LoVo (cell line): ENCODE data around the gene GARIN1A.
"Not testable (repeated sequence)": the region's sequence is repeated elsewhere in the genome, so short reads cannot be mapped to it uniquely, and the experiment has no call there.

Experiments
- DNase-seq: peaks from one replicate; pipeline ENCODE4 v3.0.0-alpha.2; 2016; ENCODE audit warnings: low spot score

Gene GARIN1A

GRCh38 chr7:128683738-128684137 lies 11.6 kb downstream of the GARIN1A start:
- DNase-seq, result not testable (repeated sequence)

DNA sequence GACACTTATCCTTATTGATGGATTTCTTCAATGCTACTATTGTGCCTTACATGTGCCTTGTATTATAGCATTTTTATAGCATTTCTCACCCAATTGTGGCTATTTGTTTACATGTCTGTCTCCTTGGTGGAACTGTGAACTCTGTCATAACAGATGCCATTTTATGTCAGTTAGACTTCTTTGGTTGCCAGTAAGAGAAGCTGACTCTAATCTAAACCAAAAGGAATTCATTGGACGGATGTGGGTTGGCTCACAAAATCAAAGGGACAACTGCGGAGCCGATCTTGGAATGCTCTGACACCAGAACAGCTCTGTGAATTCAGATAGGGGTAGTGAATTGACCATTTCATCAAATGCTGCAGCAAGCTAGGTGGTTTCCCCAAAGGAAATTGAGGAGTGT lies 15.0 kb downstream of the GARIN1A start:
- no peak for DNase-seq

DNA sequence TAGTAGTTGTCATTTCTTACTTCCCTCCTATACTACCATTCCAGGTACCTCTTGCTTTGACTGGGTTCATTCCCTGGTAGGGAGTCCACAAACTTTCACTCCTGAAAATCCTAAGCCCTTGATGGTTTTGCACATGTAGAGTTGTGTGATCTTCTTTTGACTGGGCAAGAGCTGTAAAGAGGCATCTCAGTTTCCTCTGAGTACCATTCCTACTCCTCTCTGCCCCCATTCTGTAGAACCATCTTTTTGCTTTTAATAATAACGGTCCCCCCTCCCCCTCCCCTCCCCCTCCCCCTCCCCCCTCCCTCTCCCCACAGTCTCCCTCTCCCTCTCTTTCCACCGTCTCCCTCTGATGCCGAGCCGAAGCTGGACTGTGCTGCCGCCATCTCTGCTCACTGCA lies 16.4 kb downstream of the GARIN1A start:
- no peak for DNase-seq

DNA sequence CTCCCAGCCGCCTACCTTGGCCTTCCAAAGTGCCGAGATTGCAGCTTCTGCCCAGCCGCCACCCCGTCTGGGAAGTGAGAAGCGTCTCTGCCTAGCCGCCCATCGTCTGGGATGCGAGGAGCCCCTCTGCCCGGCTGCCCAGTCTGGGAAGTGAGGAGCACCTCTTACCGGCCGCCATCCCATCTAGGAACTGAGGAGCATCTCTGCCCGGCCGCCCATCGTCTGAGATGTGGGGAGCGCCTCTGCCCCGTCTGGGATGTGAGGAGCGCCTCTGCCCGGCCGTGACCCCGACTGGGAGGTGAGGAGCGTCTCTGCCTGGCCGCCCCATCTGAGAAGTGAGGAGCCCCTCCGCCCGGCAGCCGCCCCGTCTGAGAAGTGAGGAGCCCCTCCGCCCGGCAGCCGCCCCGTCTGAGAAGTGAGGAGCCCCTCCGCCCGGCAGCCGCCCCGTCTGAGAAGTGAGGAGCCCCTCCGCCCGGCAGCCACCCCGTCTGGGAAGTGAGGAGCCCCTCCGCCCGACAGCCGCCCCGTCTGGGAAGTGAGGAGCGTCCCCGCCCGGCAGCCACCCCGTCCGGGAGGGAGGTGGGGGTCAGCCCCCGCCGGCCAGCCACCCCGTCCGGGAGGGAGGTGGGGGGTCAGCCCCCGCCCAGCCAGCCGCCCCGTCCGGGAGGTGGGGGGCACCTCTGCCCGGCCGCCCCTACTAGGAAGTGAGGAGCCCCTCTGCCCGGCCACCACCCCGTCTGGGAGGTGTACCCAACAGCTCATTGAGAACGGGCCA lies 17.3 kb downstream of the GARIN1A start:
- not testable (repeated sequence) for DNase-seq

DNA sequence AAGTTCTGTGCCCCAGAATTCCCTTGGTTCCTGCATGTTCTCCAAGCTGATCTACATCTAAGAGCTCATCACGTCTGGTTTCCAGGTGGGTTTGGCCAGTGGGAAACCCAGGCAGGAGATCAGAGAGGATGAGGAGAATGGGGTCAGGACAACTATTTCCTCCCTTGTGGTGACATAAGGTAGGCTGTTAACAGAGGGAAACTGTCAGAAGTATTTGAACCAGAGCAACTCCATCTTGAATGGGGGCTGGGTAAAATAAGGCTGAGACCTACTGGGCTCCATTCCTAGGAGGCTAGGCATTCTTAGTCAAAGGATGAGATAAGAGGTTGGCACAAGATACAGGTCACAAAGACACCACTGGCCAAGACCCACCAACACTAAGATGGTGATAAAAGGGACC lies 19.1 kb downstream of the GARIN1A start:
- DNase-seq, result no peak

GRCh38 chr7:128692623-128693270 lies 20.7 kb downstream of the GARIN1A start:
- no peak for DNase-seq

GRCh38 chr7:128693373-128694015 lies 21.4 kb downstream of the GARIN1A start:
- DNase-seq, result no peak

DNA sequence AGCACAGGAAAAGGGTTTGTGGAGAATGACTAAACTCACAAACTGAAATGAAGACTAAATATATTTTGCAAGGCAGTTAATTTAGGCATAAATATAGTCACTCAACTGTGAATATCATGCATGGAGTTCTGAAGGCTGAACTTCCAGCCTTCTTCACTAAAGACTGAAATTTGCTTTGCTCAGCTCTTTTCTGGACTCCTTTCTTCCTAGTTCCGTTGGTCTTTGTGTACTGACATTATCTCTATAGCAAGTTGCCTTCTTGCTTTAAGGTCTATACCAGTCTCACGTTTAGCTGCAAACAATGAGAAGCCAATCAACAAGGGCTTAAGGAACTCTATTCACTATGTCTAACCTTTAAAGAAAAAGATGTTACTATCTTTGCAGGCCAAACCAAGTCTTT lies 22.6 kb downstream of the GARIN1A start:
- no peak for DNase-seq

GRCh38 chr7:128697302-128697905 lies 25.3 kb downstream of the GARIN1A start:
- no peak for DNase-seq

GRCh38 chr7:128699196-128699712 lies 27.2 kb downstream of the GARIN1A start:
- no peak for DNase-seq

GRCh38 chr7:128699895-128700294 lies 27.8 kb downstream of the GARIN1A start:
- no peak for DNase-seq

DNA sequence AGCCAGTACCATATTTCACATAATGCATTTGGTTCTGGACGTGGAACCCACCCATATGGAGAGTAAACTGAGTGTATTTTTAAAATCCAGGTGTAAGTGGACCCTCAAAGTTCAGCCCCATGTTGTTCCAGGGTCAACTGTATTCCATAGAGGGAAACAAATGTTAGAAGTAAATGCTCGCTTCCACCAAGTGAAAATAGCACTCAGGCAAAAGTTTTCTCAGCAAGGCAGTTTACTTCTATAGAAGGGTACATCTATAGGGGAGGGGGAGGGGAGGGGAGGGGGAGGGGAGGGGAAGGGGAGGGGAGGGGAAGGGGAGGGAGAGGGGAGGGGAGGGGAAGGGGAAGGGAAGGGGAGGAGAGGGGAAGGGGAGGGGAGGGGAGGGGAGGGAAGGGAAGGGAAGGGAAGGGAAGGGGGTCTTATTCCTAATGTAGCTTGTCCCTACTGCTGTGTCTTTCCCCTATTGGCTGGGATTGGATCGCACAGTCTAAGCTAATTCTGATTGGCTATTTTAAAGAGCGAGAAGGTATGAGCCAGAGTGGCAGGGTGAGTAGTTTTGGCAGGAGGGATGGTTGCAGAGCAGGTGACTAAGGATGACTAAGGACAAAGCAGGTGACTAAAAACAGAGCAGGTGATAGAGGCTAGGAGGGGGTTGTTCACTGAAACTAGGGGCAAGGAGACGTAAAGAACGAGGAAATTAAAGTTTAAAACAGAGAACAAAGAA lies 29.1 kb downstream of the GARIN1A start:
- peak; percentile 69 for DNase-seq

GRCh38 chr7:128703609-128704241 lies 31.6 kb downstream of the GARIN1A start:
- DNase-seq, result no peak

GRCh38 chr7:128705891-128706333 lies 33.8 kb downstream of the GARIN1A start:
- no peak for DNase-seq

DNA sequence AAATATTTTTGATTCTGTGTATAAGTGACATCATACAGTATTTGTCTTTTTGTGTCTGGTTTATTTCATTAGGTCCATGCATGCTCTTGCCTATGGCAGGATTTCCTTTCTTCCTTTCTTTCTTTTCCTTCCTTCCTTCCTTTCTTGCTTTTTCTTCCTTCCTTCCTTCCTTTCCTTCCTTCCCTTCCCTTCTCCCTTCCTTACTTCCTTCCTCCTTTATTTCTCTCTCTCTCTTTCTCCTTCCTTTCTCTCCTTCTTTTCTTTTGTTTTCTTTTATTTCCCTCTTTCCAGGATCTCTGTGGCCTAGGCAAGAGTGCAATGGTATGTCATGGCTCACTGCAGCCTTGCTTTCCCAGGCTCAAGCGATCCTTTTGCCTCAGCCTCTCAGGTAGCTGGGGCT lies 35.7 kb downstream of the GARIN1A start:
- no peak for DNase-seq

GRCh38 chr7:128708235-128708634 lies 36.1 kb downstream of the GARIN1A start:
- no peak for DNase-seq

DNA sequence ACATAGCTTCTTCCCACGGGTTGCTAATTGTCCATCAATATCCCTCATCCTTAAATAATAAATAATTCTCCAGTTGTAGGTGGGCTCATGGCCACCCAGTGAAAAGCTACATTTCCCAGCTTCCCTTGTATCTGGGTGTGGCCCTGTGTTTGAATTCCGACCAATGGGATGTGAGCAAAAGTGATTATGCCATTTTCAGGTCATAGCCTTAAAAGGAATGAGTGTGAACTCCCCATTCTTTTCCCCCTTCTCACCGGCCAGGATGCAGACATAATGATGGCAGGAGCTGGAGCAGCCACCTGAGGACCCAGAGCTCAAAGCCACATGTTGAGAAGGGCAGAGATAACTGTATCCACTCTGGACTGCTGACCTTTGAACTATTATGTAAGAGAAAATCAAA lies 36.7 kb downstream of the GARIN1A start:
- no peak for DNase-seq

GRCh38 chr7:128710481-128710880 lies 38.4 kb downstream of the GARIN1A start:
- no peak for DNase-seq

DNA sequence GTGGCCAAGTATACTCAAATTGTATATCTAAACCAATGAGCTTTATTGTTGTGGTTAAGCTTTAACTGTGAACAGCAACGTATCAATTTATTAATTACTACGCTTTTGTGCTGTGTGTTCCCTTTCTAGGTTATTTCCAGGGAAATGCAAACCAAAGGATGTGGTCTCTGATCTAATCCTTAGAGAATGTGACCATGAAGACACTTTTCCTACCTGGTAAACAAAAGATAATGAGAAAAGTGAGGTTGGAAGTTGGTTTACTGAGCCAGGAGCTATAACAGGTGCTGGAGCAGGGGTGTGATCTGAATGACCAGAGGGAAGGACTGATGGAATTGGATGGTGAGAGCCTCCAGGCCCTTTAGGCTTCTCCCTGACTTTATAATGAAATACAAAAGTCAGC lies 41.7 kb downstream of the GARIN1A start:
- DNase-seq, result no peak

DNA sequence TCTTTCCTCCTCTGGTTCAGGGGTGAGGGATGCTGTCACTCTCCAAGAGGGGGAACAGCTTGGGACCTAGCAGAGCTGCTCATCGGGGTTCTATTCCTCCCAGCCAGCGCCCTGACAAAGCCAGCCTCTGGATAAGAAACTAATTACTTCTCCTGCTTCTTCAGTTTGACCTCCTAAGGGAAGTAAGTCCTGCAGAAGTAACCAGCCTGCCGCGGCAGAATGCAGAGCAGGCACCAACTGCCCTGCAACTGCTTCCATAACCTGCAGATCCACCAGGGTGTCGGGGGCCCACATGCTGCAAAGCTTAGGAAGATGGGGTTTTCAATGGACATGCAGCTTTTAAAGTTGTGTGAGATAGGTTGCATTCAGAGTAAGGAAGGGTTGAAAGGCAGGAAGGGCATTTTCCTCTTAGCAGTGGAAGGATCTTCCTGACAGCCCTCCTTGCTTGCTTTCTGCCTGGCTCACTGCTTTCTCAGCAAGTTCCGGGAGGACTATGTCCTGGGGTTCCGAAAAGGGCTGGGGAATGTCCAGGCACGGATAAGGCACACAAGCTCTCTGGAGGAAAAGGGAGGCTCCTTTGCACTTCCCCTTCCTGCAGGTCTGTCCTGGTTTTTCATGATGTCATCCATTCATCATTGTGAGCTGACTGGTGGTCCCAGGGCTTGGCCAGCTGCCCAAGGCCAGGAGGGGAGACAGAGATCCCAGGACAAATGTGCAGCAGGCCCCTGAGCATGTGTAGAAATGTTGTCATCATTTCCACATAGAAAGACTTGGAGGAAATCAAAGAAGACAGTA lies 42.8 kb downstream of the GARIN1A start:
- DNase-seq, result no peak
